Measurements from ENCODE around the gene ZNF200. TPM values are rescaled to one million over a fixed set of nuclear protein-coding genes. Genes with fewer than 3 reads are reported as not detected.
"Not testable (repeated sequence)": the region's sequence is repeated elsewhere in the genome, so short reads cannot be mapped to it uniquely, and the experiment has no call there.

Gene ZNF200
- total and polyA plus RNA-seq, 4 donors, result 1.8 to 5.3 (median 3.4) TPM

DNA sequence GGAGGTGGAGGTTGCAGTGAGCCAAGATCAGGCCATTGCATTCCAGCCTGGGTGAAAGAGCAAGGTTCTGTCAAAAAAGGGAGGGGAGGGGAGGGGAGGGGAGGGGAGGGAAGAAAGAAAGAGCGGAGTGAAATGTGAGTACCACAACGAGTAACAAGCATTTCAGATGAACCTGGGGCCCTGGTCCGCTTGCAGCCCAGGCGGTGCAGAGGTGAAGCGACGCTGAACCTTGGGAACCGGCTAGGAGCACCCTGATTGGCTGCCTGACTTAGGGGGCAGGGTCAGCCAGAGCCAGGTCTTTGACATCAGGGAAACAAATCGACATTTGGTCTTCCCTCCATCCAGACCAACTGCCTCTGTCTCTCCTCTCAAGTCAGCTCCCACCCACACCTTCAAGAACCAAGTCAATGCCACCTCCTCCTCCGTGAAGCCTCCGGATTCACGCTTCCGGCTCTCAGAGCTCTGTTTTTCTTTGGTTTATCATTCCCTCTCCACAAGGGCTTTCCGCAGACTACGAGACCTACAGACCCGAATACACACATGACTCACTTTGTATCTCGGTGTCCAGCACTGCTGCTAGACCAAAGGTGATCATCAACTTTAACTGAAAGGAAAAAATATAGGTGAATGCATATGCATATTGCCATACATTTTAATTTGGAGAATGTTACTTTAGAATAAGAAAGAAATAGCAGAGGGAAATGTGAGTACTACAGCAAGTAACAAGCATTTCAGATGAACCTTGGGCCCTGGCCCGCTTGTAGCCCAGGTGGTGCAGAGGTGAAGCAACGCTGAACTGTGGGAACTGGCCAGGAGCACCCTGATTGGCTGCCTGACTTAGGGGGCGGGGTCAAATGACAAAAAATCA, 27.6 kb downstream of the ZNF200 start:
- Histone ChIP-seq H3K4me1 (ENCODE audit: control insufficient read depth in 4 of 4, insufficient read depth in 4 of 4, low read length in 3 of 4) (no peaks in the 10 kb centered on the region), H3K36me3 (ENCODE audit: control insufficient read depth in 4 of 4, insufficient read depth in 3 of 4, low read depth in 1 of 4, low read length in 3 of 4) (no peaks in the 10 kb centered on the region), H3K4me3 (ENCODE audit: low read depth in 1 of 3, low read length in 3 of 3) (no peak overlapping the region), H3K27ac (ENCODE audit: low read depth in 1 of 2, low read length in 2 of 2) (no peak overlapping the region), H3K27me3 (ENCODE audit: control insufficient read depth in 4 of 4, insufficient read depth in 4 of 4, low read length in 3 of 4) (no peaks in the 10 kb centered on the region), H3K9ac (ENCODE audit: low read depth in 1 of 2, low read length in 2 of 2) (no peak overlapping the region), H3K9me3 (ENCODE audit: control insufficient read depth in 4 of 4, low read length in 3 of 4) (peaks cover 9 to 24% (median 14%) of the 10 kb centered on the region in 4 donors)
- TF ChIP-seq, protein P1, sequence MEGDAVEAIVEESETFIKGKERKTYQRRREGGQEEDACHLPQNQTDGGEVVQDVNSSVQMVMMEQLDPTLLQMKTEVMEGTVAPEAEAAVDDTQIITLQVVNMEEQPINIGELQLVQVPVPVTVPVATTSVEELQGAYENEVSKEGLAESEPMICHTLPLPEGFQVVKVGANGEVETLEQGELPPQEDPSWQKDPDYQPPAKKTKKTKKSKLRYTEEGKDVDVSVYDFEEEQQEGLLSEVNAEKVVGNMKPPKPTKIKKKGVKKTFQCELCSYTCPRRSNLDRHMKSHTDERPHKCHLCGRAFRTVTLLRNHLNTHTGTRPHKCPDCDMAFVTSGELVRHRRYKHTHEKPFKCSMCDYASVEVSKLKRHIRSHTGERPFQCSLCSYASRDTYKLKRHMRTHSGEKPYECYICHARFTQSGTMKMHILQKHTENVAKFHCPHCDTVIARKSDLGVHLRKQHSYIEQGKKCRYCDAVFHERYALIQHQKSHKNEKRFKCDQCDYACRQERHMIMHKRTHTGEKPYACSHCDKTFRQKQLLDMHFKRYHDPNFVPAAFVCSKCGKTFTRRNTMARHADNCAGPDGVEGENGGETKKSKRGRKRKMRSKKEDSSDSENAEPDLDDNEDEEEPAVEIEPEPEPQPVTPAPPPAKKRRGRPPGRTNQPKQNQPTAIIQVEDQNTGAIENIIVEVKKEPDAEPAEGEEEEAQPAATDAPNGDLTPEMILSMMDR (IDR thresholded peaks at IDR 0.05; ENCODE audit: low read depth, low read length, missing input control), result no peak
- no peak for TF ChIP-seq YY1 (IDR thresholded peaks at IDR 0.05)
- TF ChIP-seq RAD21 (IDR thresholded peaks at IDR 0.05), result no peak
- 70% methylated on average over 19 of the region's 19 CpGs for WGBS
- no peak for DNase-seq (ENCODE audit: low spot score)

DNA sequence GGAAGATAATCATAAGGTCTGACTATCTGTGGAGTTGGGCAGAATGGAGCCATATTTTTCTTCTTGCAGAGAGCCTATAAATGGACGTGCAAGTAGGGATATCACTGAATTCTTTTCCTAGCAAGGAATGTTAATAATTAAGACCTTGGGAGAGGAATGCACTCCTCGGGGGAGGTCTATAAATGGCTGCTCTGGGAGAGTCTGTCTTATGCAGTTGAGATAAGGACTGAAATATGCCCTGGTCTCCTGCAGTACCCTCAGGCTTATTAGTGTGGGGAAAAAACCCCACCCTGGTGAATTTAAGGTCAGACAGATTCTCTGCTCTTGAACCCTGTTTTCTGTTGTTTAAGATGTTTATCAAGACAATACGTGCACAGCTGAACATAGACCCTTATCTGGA, 29.0 kb downstream of the ZNF200 start:
- 59% methylated on average over 3 of the region's 3 CpGs for WGBS
- not testable (repeated sequence) for H3K4me1 ChIP-seq (ENCODE audit: control insufficient read depth in 4 of 4, insufficient read depth in 4 of 4, low read length in 3 of 4)

DNA sequence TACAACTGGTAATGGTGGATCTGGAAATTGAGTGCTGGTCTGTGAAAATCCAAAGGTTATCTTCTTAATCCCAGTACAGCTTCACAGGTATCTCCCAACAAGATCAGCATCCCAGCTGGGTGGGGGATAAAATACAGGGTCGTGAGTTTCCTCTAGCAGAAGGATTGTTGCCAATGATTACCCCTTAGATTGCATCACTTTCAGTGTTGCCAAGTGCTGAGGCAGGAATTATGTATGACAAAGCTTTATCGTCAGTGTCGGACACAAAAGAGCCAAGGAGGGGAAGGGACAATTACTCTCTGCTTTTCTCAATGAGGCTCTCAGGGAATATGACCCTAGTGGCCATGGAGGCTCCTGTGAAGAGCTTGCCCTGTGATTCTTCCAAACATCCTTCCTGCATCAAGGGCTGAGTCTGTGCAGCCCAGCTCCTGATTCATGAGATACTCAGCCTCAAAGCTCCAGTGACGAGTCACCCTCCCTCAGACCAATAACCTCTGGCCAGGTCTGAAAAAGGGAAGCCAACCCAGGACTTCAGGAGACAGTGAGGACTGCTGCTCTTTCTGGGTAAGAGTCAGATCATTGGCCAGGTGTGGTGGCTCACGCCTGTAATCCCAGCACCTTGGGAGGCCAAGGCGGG, 31.9 kb downstream of the ZNF200 start:
- Histone ChIP-seq H3K27me3 (ENCODE audit: control insufficient read depth in 4 of 4, insufficient read depth in 4 of 4, low read length in 3 of 4) (no peaks in the 10 kb centered on the region), H3K4me1 (ENCODE audit: control insufficient read depth in 4 of 4, insufficient read depth in 4 of 4, low read length in 3 of 4) (peaks cover 0 to 6% (median 2%) of the 10 kb centered on the region in 4 donors), H3K9me3 (ENCODE audit: control insufficient read depth in 4 of 4, low read length in 3 of 4) (peaks cover 6 to 20% (median 14%) of the 10 kb centered on the region in 4 donors), H3K27ac (ENCODE audit: low read depth in 1 of 2, low read length in 2 of 2) (no peak overlapping the region), H3K4me3 (ENCODE audit: low read depth in 1 of 3, low read length in 3 of 3) (no peak overlapping the region), H3K36me3 (ENCODE audit: control insufficient read depth in 4 of 4, insufficient read depth in 3 of 4, low read depth in 1 of 4, low read length in 3 of 4) (no peaks in the 10 kb centered on the region), H3K9ac (ENCODE audit: low read depth in 1 of 2, low read length in 2 of 2) (no peak overlapping the region)
- WGBS, result 73% methylated on average over 6 of the region's 6 CpGs
- TF ChIP-seq, protein P1 (IDR thresholded peaks at IDR 0.05; ENCODE audit: low read depth, low read length, missing input control), result no peak
- TF ChIP-seq FOXA2 (IDR thresholded peaks at IDR 0.05) (no peak), FOXA1 (IDR thresholded peaks at IDR 0.05) (no peak), RAD21 (IDR thresholded peaks at IDR 0.05) (no peak), YY1 (IDR thresholded peaks at IDR 0.05) (no peak), NR2F2 (IDR thresholded peaks at IDR 0.05) (no peak), SP1 (IDR thresholded peaks at IDR 0.05) (no peak), RXRA (IDR thresholded peaks at IDR 0.05) (no peak), JUND (IDR thresholded peaks at IDR 0.05) (no peak), EGR1 (IDR thresholded peaks at IDR 0.05; ENCODE audit: low read depth in 2 of 2) (no peak), HNF4A (conservative IDR thresholded peaks at IDR 0.05) (no peak)
- TF ChIP-seq, protein P2, sequence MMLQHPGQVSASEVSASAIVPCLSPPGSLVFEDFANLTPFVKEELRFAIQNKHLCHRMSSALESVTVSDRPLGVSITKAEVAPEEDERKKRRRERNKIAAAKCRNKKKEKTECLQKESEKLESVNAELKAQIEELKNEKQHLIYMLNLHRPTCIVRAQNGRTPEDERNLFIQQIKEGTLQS (IDR thresholded peaks at IDR 0.05), result no peak
- TF ChIP-seq, protein P3, sequence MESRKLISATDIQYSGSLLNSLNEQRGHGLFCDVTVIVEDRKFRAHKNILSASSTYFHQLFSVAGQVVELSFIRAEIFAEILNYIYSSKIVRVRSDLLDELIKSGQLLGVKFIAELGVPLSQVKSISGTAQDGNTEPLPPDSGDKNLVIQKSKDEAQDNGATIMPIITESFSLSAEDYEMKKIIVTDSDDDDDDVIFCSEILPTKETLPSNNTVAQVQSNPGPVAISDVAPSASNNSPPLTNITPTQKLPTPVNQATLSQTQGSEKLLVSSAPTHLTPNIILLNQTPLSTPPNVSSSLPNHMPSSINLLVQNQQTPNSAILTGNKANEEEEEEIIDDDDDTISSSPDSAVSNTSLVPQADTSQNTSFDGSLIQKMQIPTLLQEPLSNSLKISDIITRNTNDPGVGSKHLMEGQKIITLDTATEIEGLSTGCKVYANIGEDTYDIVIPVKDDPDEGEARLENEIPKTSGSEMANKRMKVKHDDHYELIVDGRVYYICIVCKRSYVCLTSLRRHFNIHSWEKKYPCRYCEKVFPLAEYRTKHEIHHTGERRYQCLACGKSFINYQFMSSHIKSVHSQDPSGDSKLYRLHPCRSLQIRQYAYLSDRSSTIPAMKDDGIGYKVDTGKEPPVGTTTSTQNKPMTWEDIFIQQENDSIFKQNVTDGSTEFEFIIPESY (IDR thresholded peaks at IDR 0.05), result no peak
- TF ChIP-seq, protein P4, sequence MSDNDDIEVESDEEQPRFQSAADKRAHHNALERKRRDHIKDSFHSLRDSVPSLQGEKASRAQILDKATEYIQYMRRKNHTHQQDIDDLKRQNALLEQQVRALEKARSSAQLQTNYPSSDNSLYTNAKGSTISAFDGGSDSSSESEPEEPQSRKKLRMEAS (IDR thresholded peaks at IDR 0.05), result no peak
- TF ChIP-seq, protein P5, sequence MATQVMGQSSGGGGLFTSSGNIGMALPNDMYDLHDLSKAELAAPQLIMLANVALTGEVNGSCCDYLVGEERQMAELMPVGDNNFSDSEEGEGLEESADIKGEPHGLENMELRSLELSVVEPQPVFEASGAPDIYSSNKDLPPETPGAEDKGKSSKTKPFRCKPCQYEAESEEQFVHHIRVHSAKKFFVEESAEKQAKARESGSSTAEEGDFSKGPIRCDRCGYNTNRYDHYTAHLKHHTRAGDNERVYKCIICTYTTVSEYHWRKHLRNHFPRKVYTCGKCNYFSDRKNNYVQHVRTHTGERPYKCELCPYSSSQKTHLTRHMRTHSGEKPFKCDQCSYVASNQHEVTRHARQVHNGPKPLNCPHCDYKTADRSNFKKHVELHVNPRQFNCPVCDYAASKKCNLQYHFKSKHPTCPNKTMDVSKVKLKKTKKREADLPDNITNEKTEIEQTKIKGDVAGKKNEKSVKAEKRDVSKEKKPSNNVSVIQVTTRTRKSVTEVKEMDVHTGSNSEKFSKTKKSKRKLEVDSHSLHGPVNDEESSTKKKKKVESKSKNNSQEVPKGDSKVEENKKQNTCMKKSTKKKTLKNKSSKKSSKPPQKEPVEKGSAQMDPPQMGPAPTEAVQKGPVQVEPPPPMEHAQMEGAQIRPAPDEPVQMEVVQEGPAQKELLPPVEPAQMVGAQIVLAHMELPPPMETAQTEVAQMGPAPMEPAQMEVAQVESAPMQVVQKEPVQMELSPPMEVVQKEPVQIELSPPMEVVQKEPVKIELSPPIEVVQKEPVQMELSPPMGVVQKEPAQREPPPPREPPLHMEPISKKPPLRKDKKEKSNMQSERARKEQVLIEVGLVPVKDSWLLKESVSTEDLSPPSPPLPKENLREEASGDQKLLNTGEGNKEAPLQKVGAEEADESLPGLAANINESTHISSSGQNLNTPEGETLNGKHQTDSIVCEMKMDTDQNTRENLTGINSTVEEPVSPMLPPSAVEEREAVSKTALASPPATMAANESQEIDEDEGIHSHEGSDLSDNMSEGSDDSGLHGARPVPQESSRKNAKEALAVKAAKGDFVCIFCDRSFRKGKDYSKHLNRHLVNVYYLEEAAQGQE (IDR thresholded peaks at IDR 0.05), result no peak
- DNase-seq (ENCODE audit: low spot score), result no peak

More for the DNA sequence above, 29.0 kb downstream of the ZNF200 start:
- not testable (repeated sequence) for DNase-seq (ENCODE audit: low spot score); H3K27ac ChIP-seq (ENCODE audit: low read depth in 1 of 2, low read length in 2 of 2); H3K27me3 ChIP-seq (ENCODE audit: control insufficient read depth in 4 of 4, insufficient read depth in 4 of 4, low read length in 3 of 4); H3K9ac ChIP-seq (ENCODE audit: low read depth in 1 of 2, low read length in 2 of 2); H3K4me3 ChIP-seq (ENCODE audit: low read depth in 1 of 3, low read length in 3 of 3); H3K36me3 ChIP-seq (ENCODE audit: control insufficient read depth in 4 of 4, insufficient read depth in 3 of 4, low read depth in 1 of 4, low read length in 3 of 4)
- H3K9me3 ChIP-seq (ENCODE audit: control insufficient read depth in 4 of 4, low read length in 3 of 4), result peaks cover 7 to 24% (median 14%) of the 10 kb centered on the region in 4 donors
